Body of pancreas (tissue), 4 donors: ENCODE results near the gene CCDC28B.

Experiments
- CTCF ChIP-seq, 7 experiments: fragments of 450-650 bp in 4 of 7; fragments of 200-600 bp in 3 of 7; sonication (generic) in 3 of 7; IDR thresholded peaks; one replicate each; pipeline ENCODE4 v1.5.1; 2016 to 2019; ENCODE audit warnings: antibody characterized with exemption in 7 of 7
- POLR2A ChIP-seq, 3 donors: fragments of 450-650 bp; IDR thresholded peaks; one replicate each; pipeline ENCODE4 v1.6.1; 2016; ENCODE audit warnings: antibody characterized with exemption in 3 of 3, mild to moderate bottlenecking in 2 of 3

- TF ChIP-seq CTCF (IDR thresholded peaks at IDR 0.05) (peak; percentile 78 to 91 (median 84)), POLR2A (IDR thresholded peaks at IDR 0.05) (no peak)
These were observed 47.8 kb downstream of the CCDC28B start for GRCh38 chr1:32247983-32248889.
